IPS-18a (cell line): Measurements from ENCODE around the gene PDE11A.
"Not testable (repeated sequence)": the region's sequence is repeated elsewhere in the genome, so short reads cannot be mapped to it uniquely, and the experiment has no call there.

ENCODE experiments used
- H3K27ac ChIP-seq: one replicate; pipeline ENCODE4 v1.5.1; 2013; ENCODE audit warnings: low read length
- H3K27me3 ChIP-seq: one replicate; pipeline ENCODE4 v1.6.1; 2013; ENCODE audit warnings: mild to moderate bottlenecking, low read length; ENCODE audit not compliant: control insufficient read depth, insufficient read depth
- H3K36me3 ChIP-seq: one replicate; pipeline ENCODE4 v1.6.1; 2013; ENCODE audit warnings: low read depth, low read length; ENCODE audit not compliant: control insufficient read depth
- H3K4me1 ChIP-seq: one replicate; pipeline ENCODE4 v1.6.1; 2013; ENCODE audit warnings: low read depth, low read length; ENCODE audit not compliant: control insufficient read depth
- H3K4me3 ChIP-seq: one replicate; pipeline ENCODE4 v1.5.1; 2013; ENCODE audit warnings: low read length
- H3K9ac ChIP-seq: one replicate; pipeline ENCODE4 v1.6.1; 2013; ENCODE audit warnings: mild to moderate bottlenecking, low read length, moderate library complexity
- H3K9me3 ChIP-seq: one replicate; pipeline ENCODE4 v1.6.1; 2013; ENCODE audit warnings: low read depth, low read length; ENCODE audit not compliant: control insufficient read depth

PDE11A gene

GRCh38 chr2:178070824-178071223 lies 1.8 kb downstream of the PDE11A start:
- no peak overlapping the region for H3K9ac ChIP-seq
- no peak overlapping the region for H3K4me3 ChIP-seq
- peaks cover 7% of the 10 kb centered on the region for H3K4me1 ChIP-seq
- no peaks in the 10 kb centered on the region for H3K36me3 ChIP-seq
- peaks cover 43% of the 10 kb centered on the region for H3K27me3 ChIP-seq
- no peaks in the 10 kb centered on the region for H3K9me3 ChIP-seq
- no peak overlapping the region for H3K27ac ChIP-seq

GRCh38 chr2:178069551-178069950 lies 3.0 kb downstream of the PDE11A start:
- Histone ChIP-seq H3K9me3 (no peaks in the 10 kb centered on the region), H3K27ac (no peak overlapping the region), H3K4me1 (peaks cover 7% of the 10 kb centered on the region), H3K9ac (no peak overlapping the region), H3K27me3 (peaks cover 38% of the 10 kb centered on the region), H3K4me3 (no peak overlapping the region), H3K36me3 (no peaks in the 10 kb centered on the region)

GRCh38 chr2:178068823-178069454 lies 3.6 kb downstream of the PDE11A start:
- Histone ChIP-seq H3K9ac (no peak overlapping the region), H3K27ac (no peak overlapping the region), H3K4me1 (peaks cover 7% of the 10 kb centered on the region), H3K9me3 (no peaks in the 10 kb centered on the region), H3K27me3 (peaks cover 32% of the 10 kb centered on the region), H3K36me3 (no peaks in the 10 kb centered on the region), H3K4me3 (no peak overlapping the region)

GRCh38 chr2:178066890-178067669 lies 5.5 kb downstream of the PDE11A start:
- H3K27me3 ChIP-seq: peaks cover 19% of the 10 kb centered on the region
- H3K4me3 ChIP-seq: no peak overlapping the region
- no peak overlapping the region for H3K9ac ChIP-seq
- H3K36me3 ChIP-seq: no peaks in the 10 kb centered on the region
- H3K27ac ChIP-seq: no peak overlapping the region
- H3K9me3 ChIP-seq: no peaks in the 10 kb centered on the region
- no peaks in the 10 kb centered on the region for H3K4me1 ChIP-seq

GRCh38 chr2:178066324-178066723 lies 6.3 kb downstream of the PDE11A start:
- Histone ChIP-seq H3K9me3 (no peaks in the 10 kb centered on the region), H3K27me3 (peaks cover 11% of the 10 kb centered on the region), H3K9ac (no peak overlapping the region), H3K4me3 (no peak overlapping the region), H3K36me3 (no peaks in the 10 kb centered on the region), H3K4me1 (no peaks in the 10 kb centered on the region), H3K27ac (no peak overlapping the region)

GRCh38 chr2:178059681-178060080 lies 12.9 kb downstream of the PDE11A start:
- no peaks in the 10 kb centered on the region for H3K27me3 ChIP-seq
- H3K9ac ChIP-seq: no peak overlapping the region
- no peak overlapping the region for H3K4me3 ChIP-seq
- H3K9me3 ChIP-seq: no peaks in the 10 kb centered on the region
- H3K27ac ChIP-seq: no peak overlapping the region
- H3K4me1 ChIP-seq: no peaks in the 10 kb centered on the region
- no peaks in the 10 kb centered on the region for H3K36me3 ChIP-seq

GRCh38 chr2:178059111-178059510 lies 13.5 kb downstream of the PDE11A start:
- Histone ChIP-seq H3K4me3 (no peak overlapping the region), H3K9ac (no peak overlapping the region), H3K9me3 (no peaks in the 10 kb centered on the region), H3K36me3 (no peaks in the 10 kb centered on the region), H3K27ac (no peak overlapping the region), H3K4me1 (no peaks in the 10 kb centered on the region), H3K27me3 (no peaks in the 10 kb centered on the region)

GRCh38 chr2:178057179-178057680 lies 15.3 kb downstream of the PDE11A start:
- H3K9ac ChIP-seq: no peak overlapping the region
- H3K4me3 ChIP-seq: no peak overlapping the region
- H3K27me3 ChIP-seq: no peaks in the 10 kb centered on the region
- H3K27ac ChIP-seq: no peak overlapping the region
- no peaks in the 10 kb centered on the region for H3K9me3 ChIP-seq
- H3K36me3 ChIP-seq: no peaks in the 10 kb centered on the region
- H3K4me1 ChIP-seq: no peaks in the 10 kb centered on the region

- Histone ChIP-seq H3K27me3 (no peaks in the 10 kb centered on the region), H3K4me3 (no peak overlapping the region), H3K4me1 (no peaks in the 10 kb centered on the region), H3K36me3 (no peaks in the 10 kb centered on the region), H3K9me3 (no peaks in the 10 kb centered on the region), H3K9ac (no peak overlapping the region), H3K27ac (no peak overlapping the region)
These were observed 16.2 kb downstream of the PDE11A start for GRCh38 chr2:178056345-178056744.

- not testable (repeated sequence) for H3K27ac ChIP-seq, H3K4me3 ChIP-seq, H3K4me1 ChIP-seq, H3K9ac ChIP-seq, H3K9me3 ChIP-seq, H3K36me3 ChIP-seq, H3K27me3 ChIP-seq
These were observed 21.3 kb downstream of the PDE11A start for GRCh38 chr2:178051257-178051656.

GRCh38 chr2:178047391-178047790 lies 25.2 kb downstream of the PDE11A start:
- Histone ChIP-seq H3K9ac (no peak overlapping the region), H3K4me3 (no peak overlapping the region), H3K27ac (no peak overlapping the region), H3K4me1 (no peaks in the 10 kb centered on the region), H3K27me3 (no peaks in the 10 kb centered on the region), H3K36me3 (no peaks in the 10 kb centered on the region), H3K9me3 (no peaks in the 10 kb centered on the region)

GRCh38 chr2:178044836-178045235 lies 27.7 kb downstream of the PDE11A start:
- H3K4me1 ChIP-seq: no peaks in the 10 kb centered on the region
- no peak overlapping the region for H3K9ac ChIP-seq

More at GRCh38 chr2:178044836-178045235, 27.7 kb downstream of the PDE11A start:
- Histone ChIP-seq H3K27ac (no peak overlapping the region), H3K9me3 (no peaks in the 10 kb centered on the region), H3K27me3 (no peaks in the 10 kb centered on the region), H3K36me3 (no peaks in the 10 kb centered on the region), H3K4me3 (no peak overlapping the region)
